HCT116 (cell line): Measurements from ENCODE around the gene LINC00237. TPM values are rescaled to one million over a fixed set of nuclear protein-coding genes. Genes with fewer than 3 reads are reported as not detected.

Experiments
- ATAC-seq: fragments of 200-7000 bp; cut with Tn5 transposase; 2 replicates; pipeline ENCODE4 v1.9.1; 2020; ENCODE audit warnings: mild to moderate bottlenecking, moderate library complexity
- BruUV-seq: library from RNA; stranded (reverse); fragments of 400-500 nt; replicated peaks from 2 replicates; lab custom pipeline; 2021; lab: Mats Ljungman, UMichigan
- CTCF ChIA-PET: fragments of 300-600 bp; sonication (Branson Sonifier 250); formaldehyde crosslinking; loops from one replicate; lab custom pipeline; 2021; ENCODE audit warnings: antibody characterized with exemption; lab: Charles Lee
- POLR2A ChIA-PET: fragments of 300-600, 350-600 bp; sonication (Branson Sonifier 250); formaldehyde crosslinking; loops from one replicate; lab custom pipeline; 2021; ENCODE audit warnings: antibody characterized with exemption; lab: Charles Lee
- RAD21 ChIA-PET, 2 experiments: fragments of 300-600 bp; sonication (Branson Sonifier 250); formaldehyde crosslinking; loops; one replicate each; lab custom pipeline; 2023; ENCODE audit warnings: low total read pairs in 2 of 2; ENCODE audit not compliant: uncharacterized antibody in 2 of 2, unreplicated experiment in 2 of 2, low non-redundant PET in 1 of 2; lab: Charles Lee
- DNase-seq: peaks from one replicate; pipeline ENCODE4 v3.0.0-alpha.2; 2010; ENCODE audit warnings: low read depth, low spot score
- H2AFZ ChIP-seq: fragments of 200-600 bp; shearing (Covaris generic), sonication (generic); 2 replicates; pipeline ENCODE4 v1.6.1; 2017; ENCODE audit warnings: low read depth, mixed run types, mixed read lengths, antibody characterized with exemption, low read length; ENCODE audit not compliant: poor library complexity, severe bottlenecking
- H3K27ac ChIP-seq: 2 replicates; pipeline ENCODE4 v1.5.1; 2012; ENCODE audit warnings: low read depth, low read length
- H3K27me3 ChIP-seq: fragments of 200-600 bp; sonication (generic); 2 replicates; pipeline ENCODE4 v1.6.1; 2016; ENCODE audit warnings: mixed run types, low read length, mixed read lengths; ENCODE audit not compliant: insufficient read depth
- H3K36me3 ChIP-seq, 2 experiments: fragments of 200-500 bp in 1 of 2; fragments of 200-600 bp in 1 of 2; sonication (Bioruptor generic) in 1 of 2; sonication (generic) in 1 of 2; 2 replicates each; pipeline versions ENCODE4 v1.5.1 to v1.6.1; 2014 to 2016; ENCODE audit warnings: low read length in 2 of 2, inconsistent platforms in 1 of 2, mixed read lengths in 1 of 2, mixed run types in 1 of 2; ENCODE audit not compliant: insufficient read depth in 2 of 2, control insufficient read depth in 1 of 2
- H3K4me1 ChIP-seq, 2 experiments: fragments of 200-600 bp in 1 of 2; sonication (generic) in 1 of 2; 2 replicates each; pipeline versions ENCODE4 v1.5.1 to v1.6.1; 2012 to 2017; ENCODE audit warnings: low read length in 2 of 2, inconsistent platforms in 1 of 2, mild to moderate bottlenecking in 1 of 2, mixed read lengths in 1 of 2, mixed run types in 1 of 2, moderate library complexity in 1 of 2; ENCODE audit not compliant: insufficient read depth in 2 of 2, control insufficient read depth in 1 of 2
- H3K4me2 ChIP-seq: fragments of 200-600 bp; sonication (generic); 2 replicates; pipeline ENCODE4 v1.6.1; 2017; ENCODE audit warnings: mixed run types, low read length, mixed read lengths
- H3K4me3 ChIP-seq, 2 experiments: fragments of 200-600 bp in 1 of 2; sonication (generic) in 1 of 2; replicated peaks in 1 of 2; 2 replicates each; pipeline ENCODE4 v1.5.1; 2011 to 2016; ENCODE audit warnings: low read length in 2 of 2, control low read depth in 1 of 2, low read depth in 1 of 2, mild to moderate bottlenecking in 1 of 2, mixed read lengths in 1 of 2, mixed run types in 1 of 2
- H3K79me2 ChIP-seq: fragments of 200-600 bp; sonication (generic); 2 replicates; pipeline ENCODE4 v1.6.1; 2017; ENCODE audit warnings: mild to moderate bottlenecking, mixed run types, low read length, moderate library complexity, mixed read lengths; ENCODE audit not compliant: insufficient read depth
- H3K9ac ChIP-seq: fragments of 200-600 bp; sonication (generic); 2 replicates; pipeline ENCODE4 v1.6.1; 2016; ENCODE audit warnings: low read length, mixed read lengths
- H3K9me2 ChIP-seq: fragments of 200-600 bp; sonication (generic), shearing (Covaris generic); 2 replicates; pipeline ENCODE4 v1.6.1; 2017; ENCODE audit warnings: mixed run types, mild to moderate bottlenecking, moderate library complexity; ENCODE audit not compliant: insufficient read depth
- H3K9me3 ChIP-seq, 2 experiments: fragments of 200-500 bp in 1 of 2; fragments of 200-600 bp in 1 of 2; sonication (Bioruptor generic) in 1 of 2; sonication (generic) in 1 of 2; 2 replicates each; pipeline ENCODE4 v1.6.1; 2014 to 2017; ENCODE audit warnings: low read length in 2 of 2, mixed read lengths in 2 of 2, inconsistent platforms in 1 of 2, low read depth in 1 of 2, mild to moderate bottlenecking in 1 of 2, mixed run types in 1 of 2, moderate library complexity in 1 of 2; ENCODE audit not compliant: control insufficient read depth in 1 of 2, insufficient read depth in 1 of 2
- H4K20me1 ChIP-seq: fragments of 200-600 bp; sonication (generic), shearing (Covaris generic); 2 replicates; pipeline ENCODE4 v1.6.1; 2017; ENCODE audit warnings: mixed run types, mild to moderate bottlenecking, moderate library complexity; ENCODE audit not compliant: insufficient read depth
- JUND ChIP-seq: IDR thresholded peaks from 2 replicates; pipeline ENCODE4 v1.6.1; 2012
- intact Hi-C: fragments of 100-400 bp; cut with micrococcal nuclease; formaldehyde crosslinking; loops from 2 replicates; pipeline ENCODE4 v1.10.0; 2022
- total RNA-seq: library from RNA; stranded (reverse); gene quantifications from one replicate; pipeline ENCODE4 v1.2.1, GENCODE V29; 2021; ENCODE audit not compliant: unreplicated experiment
- TF ChIP-seq, protein P1 (sequence below), 3 experiments: fragments of 200-600 bp in 1 of 3; sonication (generic) in 1 of 3; IDR thresholded peaks in 2 of 3; conservative IDR thresholded peaks in 1 of 3; 2 replicates each; pipeline ENCODE4 v1.5.1; 2012 to 2017; ENCODE audit warnings: low read depth in 2 of 3, low read length in 2 of 3, antibody characterized with exemption in 1 of 3, borderline replicate concordance in 1 of 3, control low read depth in 1 of 3, mild to moderate bottlenecking in 1 of 3, mixed read lengths in 1 of 3, mixed run types in 1 of 3, moderate library complexity in 1 of 3; ENCODE audit not compliant: insufficient read depth in 1 of 3

The LINC00237 gene
- total RNA-seq, 1 experiment from 2014 or later, result not detected

GRCh38 chr20:21133404-21133803, 27.2 kb upstream of the LINC00237 start:
- no peak for ATAC-seq
- TF ChIP-seq, protein P1, sequence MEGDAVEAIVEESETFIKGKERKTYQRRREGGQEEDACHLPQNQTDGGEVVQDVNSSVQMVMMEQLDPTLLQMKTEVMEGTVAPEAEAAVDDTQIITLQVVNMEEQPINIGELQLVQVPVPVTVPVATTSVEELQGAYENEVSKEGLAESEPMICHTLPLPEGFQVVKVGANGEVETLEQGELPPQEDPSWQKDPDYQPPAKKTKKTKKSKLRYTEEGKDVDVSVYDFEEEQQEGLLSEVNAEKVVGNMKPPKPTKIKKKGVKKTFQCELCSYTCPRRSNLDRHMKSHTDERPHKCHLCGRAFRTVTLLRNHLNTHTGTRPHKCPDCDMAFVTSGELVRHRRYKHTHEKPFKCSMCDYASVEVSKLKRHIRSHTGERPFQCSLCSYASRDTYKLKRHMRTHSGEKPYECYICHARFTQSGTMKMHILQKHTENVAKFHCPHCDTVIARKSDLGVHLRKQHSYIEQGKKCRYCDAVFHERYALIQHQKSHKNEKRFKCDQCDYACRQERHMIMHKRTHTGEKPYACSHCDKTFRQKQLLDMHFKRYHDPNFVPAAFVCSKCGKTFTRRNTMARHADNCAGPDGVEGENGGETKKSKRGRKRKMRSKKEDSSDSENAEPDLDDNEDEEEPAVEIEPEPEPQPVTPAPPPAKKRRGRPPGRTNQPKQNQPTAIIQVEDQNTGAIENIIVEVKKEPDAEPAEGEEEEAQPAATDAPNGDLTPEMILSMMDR (IDR thresholded peaks at IDR 0.05 in 2 of 3, conservative IDR thresholded peaks at IDR 0.05 in 1 of 3; ENCODE audit: borderline replicate concordance in 1 of 3, insufficient read depth in 1 of 3, low read depth in 2 of 3, low read length in 2 of 3), result no peak
- H3K9ac ChIP-seq, result no peak overlapping the region
- H3K36me3 ChIP-seq, result 0 out of 4 replicates have a peak, but pooled peaks cover 0 to 3% of the 10 kb centered on the region in 2 experiments
- no peak overlapping the region for H2AFZ ChIP-seq
- RAD21 ChIA-PET, result no interaction called here
- BruUV-seq, result no TSS peak
- H3K9me2 ChIP-seq, result no peaks in the 10 kb centered on the region
- H4K20me1 ChIP-seq, result no peaks in the 10 kb centered on the region
- no peaks in the 10 kb centered on the region for H3K9me3 ChIP-seq
- POLR2A ChIA-PET, result no interaction called here
- H3K4me2 ChIP-seq, result no peak overlapping the region
- no peaks in the 10 kb centered on the region for H3K79me2 ChIP-seq
- no peaks in the 10 kb centered on the region for H3K27me3 ChIP-seq
- DNase-seq, result no peak
- intact Hi-C loops, result no loop called here
- H3K4me1 ChIP-seq, result no peaks in the 10 kb centered on the region
- H3K4me3 ChIP-seq, result no peak overlapping the region
- CTCF ChIA-PET, result no interaction called here
- no peak overlapping the region for H3K27ac ChIP-seq

DNA sequence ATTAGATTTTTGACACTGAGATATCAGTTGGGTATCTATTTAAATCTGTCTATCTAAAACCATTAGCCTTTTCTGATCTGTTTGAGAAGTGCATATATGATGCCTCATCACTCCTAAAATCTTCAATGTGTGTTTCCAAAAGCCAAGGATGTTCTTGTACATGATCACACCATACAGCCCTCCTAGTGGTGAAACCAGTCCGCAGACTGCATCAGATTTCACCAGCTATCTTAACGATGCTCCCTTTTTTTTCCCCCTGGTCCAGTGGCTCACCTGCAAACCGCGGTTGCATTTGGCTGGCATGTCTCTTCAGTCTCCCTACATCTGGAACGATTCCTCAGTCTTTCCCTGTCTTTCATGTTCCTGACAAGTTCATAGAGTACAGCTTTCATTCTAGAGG, 23.7 kb upstream of the LINC00237 start:
- ATAC-seq, result no peak
- RAD21 ChIA-PET, result no interaction called here
- Histone ChIP-seq H3K9ac (no peak overlapping the region), H3K9me2 (no peaks in the 10 kb centered on the region), H3K4me3 (no peak overlapping the region), H4K20me1 (no peaks in the 10 kb centered on the region), H3K4me1 (peaks cover 5 to 16% of the 10 kb centered on the region in 2 experiments; a peak in 3 of 4 replicates), H3K27ac (no peak overlapping the region), H2AFZ (no peak overlapping the region), H3K9me3 (no peaks in the 10 kb centered on the region), H3K27me3 (no peaks in the 10 kb centered on the region), H3K4me2 (no peak overlapping the region), H3K79me2 (no peaks in the 10 kb centered on the region), H3K36me3 (no peaks in the 10 kb centered on the region)
- intact Hi-C loops, result loop anchor here (5.0 kb wide), 1 partner anchor 83 kb away; no protein-coding TSS in a partner anchor
- no peak for DNase-seq
- no TSS peak for BruUV-seq
- POLR2A ChIA-PET, result no interaction called here
- no peak for TF ChIP-seq JUND
- TF ChIP-seq, protein P1 (IDR thresholded peaks at IDR 0.05 in 2 of 3, conservative IDR thresholded peaks at IDR 0.05 in 1 of 3; ENCODE audit: borderline replicate concordance in 1 of 3, insufficient read depth in 1 of 3, low read depth in 2 of 3, low read length in 2 of 3), result peak in 2 of 3 experiments; percentile 13 to 15; a peak in 1 of 6 replicates
- CTCF ChIA-PET, result interaction anchor here (1.6 kb wide), 1 partner anchor 81 kb away, joined by 5 read pairs; no protein-coding TSS in a partner anchor
